ENCODE results near the gene MAPKAPK2.

DNA sequence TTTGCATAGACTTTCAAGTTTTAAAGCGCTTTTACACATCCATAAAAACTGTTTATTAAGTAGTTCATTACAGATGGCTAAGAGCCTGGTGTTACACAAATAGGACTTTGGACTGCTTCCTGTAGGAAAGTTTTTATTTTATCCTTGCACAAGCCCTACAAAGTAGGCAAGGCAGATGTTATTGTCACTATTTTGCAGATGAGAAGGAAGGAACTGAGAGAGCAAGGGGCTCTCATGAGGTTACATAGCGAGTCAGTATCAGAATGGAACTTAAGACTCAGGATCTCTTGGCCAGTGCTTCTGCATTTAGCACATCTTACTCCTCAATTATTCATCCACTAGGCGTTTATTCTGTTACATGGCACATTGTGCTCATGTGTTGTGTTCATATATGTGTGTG is 2.6 kb upstream of the MAPKAPK2 start:
- TF ChIP-seq YY1 (IDR thresholded peaks at IDR 0.05; ENCODE audit: insufficient read depth, insufficient read length) (no peak), ZNF274 (IDR thresholded peaks at IDR 0.05; ENCODE audit: low read depth, low read length) (no peak)
